BLaER1 treated with 17β-estradiol and CSF1 and Interleukin-3, amounts not matched to agents 10 nM and 100 nM (cell line): ENCODE results near the gene CACNA2D3.

Source experiments
- H3K27ac ChIP-seq, 11 experiments: shearing (Covaris generic); formaldehyde crosslinking; 2 replicates each; pipeline ENCODE4 v1.8.1; 2022
- H3K27me3 ChIP-seq, 11 experiments: shearing (Covaris generic); formaldehyde crosslinking; 2 replicates each; pipeline ENCODE4 v1.8.1; 2022
- H3K36me3 ChIP-seq, 11 experiments: shearing (Covaris generic); formaldehyde crosslinking; 2 replicates each; pipeline ENCODE4 v1.8.1; 2022
- H3K4me1 ChIP-seq, 10 experiments: shearing (Covaris generic); formaldehyde crosslinking; 2 replicates each; pipeline ENCODE4 v1.8.1; 2022
- H3K4me2 ChIP-seq, 11 experiments: shearing (Covaris generic); formaldehyde crosslinking; 2 replicates each; pipeline ENCODE4 v1.8.1; 2022
- H3K4me3 ChIP-seq, 10 experiments: shearing (Covaris generic); formaldehyde crosslinking; 2 replicates each; pipeline ENCODE4 v1.8.1; 2022
- H3K9ac ChIP-seq, 11 experiments: shearing (Covaris generic); formaldehyde crosslinking; 2 replicates each; pipeline ENCODE4 v1.8.1; 2022
- H3K9me3 ChIP-seq, 11 experiments: shearing (Covaris generic); formaldehyde crosslinking; replicated peaks in 1 of 11; 2 replicates each; pipeline ENCODE4 v1.8.1; 2022
- H4K20me1 ChIP-seq, 11 experiments: shearing (Covaris generic); formaldehyde crosslinking; 2 replicates each; pipeline ENCODE4 v1.8.1; 2022
- Cebpa-rat ChIP-seq, 11 experiments: shearing (Covaris generic); IDR thresholded peaks; 2 replicates each; pipeline ENCODE4 v1.8.1; 2022

Gene CACNA2D3

DNA sequence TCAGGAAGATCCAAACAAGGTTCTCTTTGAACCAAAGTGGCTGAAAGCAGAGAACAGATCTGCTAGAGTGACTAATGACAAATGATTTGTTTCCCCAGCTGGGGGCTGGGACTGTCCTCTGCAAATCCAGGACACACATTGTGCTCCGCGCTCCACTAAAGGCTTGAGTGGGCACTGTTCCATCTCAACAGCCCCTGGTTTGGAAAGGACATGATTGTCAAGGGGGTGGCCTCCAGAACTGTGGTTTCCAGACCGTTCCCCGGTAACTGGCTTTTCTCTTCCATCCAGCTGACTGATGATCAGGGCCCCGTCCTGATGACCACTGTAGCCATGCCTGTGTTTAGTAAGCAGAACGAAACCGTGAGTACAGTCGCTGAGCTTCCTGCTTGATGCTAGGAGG lies 714.5 kb downstream of the CACNA2D3 start:
- Histone ChIP-seq H3K9me3 (no peaks in the 10 kb centered on the region), H3K36me3 (no peaks in the 10 kb centered on the region), H4K20me1 (no peaks in the 10 kb centered on the region), H3K27me3 (no peaks in the 10 kb centered on the region), H3K9ac (no peak overlapping the region), H3K4me1 (peaks cover 0 to 7% (median 0%) of the 10 kb centered on the region in 10 experiments; a peak in 2 of 20 replicates), H3K4me3 (no peak overlapping the region), H3K27ac (no peak overlapping the region), H3K4me2 (no peak overlapping the region)
- no peak for TF ChIP-seq Cebpa-rat (IDR thresholded peaks at IDR 0.05)

DNA sequence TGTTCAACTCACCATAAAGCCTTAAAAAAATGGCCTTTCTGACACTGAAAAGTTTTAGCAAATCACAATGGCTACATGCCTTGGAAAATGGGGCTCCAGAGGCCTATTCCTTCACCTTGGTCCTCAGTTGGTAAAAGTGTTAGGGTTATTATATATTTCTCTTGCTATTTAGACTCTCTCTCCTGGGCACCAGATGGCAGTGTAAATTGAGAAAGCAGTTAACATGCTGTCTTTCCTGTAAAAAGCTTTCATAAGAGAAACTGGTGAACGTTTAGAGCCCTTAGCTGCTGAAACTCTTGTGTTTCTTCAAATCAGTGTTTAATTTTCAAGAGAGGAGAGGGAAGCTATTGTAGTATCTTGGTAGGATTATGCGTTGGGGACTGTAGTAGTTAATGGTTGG lies 715.6 kb downstream of the CACNA2D3 start:
- H3K4me2 ChIP-seq: no peak overlapping the region
- no peak overlapping the region for H3K4me3 ChIP-seq
- H3K9me3 ChIP-seq: no peaks in the 10 kb centered on the region
- no peak overlapping the region for H3K9ac ChIP-seq
- no peaks in the 10 kb centered on the region for H3K27me3 ChIP-seq
- H3K27ac ChIP-seq: no peak overlapping the region
- TF ChIP-seq Cebpa-rat (IDR thresholded peaks at IDR 0.05): no peak
- H3K4me1 ChIP-seq: peaks cover 0 to 4% (median 0%) of the 10 kb centered on the region in 10 experiments; a peak in 2 of 20 replicates
- H4K20me1 ChIP-seq: no peaks in the 10 kb centered on the region
- H3K36me3 ChIP-seq: no peaks in the 10 kb centered on the region

DNA sequence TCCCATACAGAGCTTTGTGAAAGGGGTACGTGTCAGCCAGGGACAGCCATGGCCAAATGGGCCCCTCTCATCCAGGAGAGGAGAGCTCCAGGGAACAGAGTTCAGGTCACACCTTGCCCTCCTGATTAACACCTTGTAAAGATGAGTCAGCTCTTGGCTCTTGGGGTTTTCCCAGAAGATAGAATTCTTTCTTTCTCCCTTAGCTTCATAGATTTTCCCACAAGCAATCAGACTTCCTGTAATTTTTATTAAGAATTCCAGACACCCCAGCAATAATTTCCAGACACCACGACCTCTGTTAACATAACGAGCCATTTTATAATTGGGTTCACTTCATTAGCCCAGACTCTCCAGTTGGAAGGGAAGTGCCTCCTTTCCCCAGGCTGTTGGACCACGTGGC lies 719.1 kb downstream of the CACNA2D3 start:
- no peak overlapping the region for H3K27ac ChIP-seq
- no peaks in the 10 kb centered on the region for H3K36me3 ChIP-seq
- H3K4me3 ChIP-seq: no peak overlapping the region
- no peak overlapping the region for H3K4me2 ChIP-seq
- peaks cover 8 to 14% (median 11%) of the 10 kb centered on the region in 10 experiments for H3K4me1 ChIP-seq
- no peak for TF ChIP-seq Cebpa-rat (IDR thresholded peaks at IDR 0.05)
- H3K9ac ChIP-seq: no peak overlapping the region
- no peaks in the 10 kb centered on the region for H3K27me3 ChIP-seq
- no peaks in the 10 kb centered on the region for H4K20me1 ChIP-seq
- H3K9me3 ChIP-seq: no peaks in the 10 kb centered on the region

DNA sequence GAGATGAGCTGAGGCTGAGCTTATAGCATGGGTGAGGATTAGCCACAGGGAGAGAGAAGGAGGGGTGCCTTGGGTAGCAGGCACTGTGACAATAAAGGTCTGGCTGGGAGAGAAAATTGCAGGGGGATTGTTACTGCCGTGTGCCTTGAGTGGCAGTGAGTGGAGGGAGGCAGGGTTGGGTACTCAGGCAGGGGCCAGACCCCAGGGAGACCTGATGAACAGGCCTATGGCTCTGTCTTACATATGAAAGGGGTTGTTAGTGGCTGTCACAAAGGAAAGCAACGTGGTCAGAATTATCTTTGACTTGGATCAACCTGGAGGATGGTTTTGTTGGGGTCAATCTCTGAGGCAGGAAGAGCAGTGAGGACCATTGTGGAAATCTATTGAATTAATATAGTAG lies 721.0 kb downstream of the CACNA2D3 start:
- no peak overlapping the region for H3K27ac ChIP-seq
- peaks cover 13 to 20% (median 17%) of the 10 kb centered on the region in 10 experiments for H3K4me1 ChIP-seq
- TF ChIP-seq Cebpa-rat (IDR thresholded peaks at IDR 0.05): no peak
- H3K36me3 ChIP-seq: no peaks in the 10 kb centered on the region
- no peaks in the 10 kb centered on the region for H3K9me3 ChIP-seq
- no peak overlapping the region for H3K4me2 ChIP-seq
- H4K20me1 ChIP-seq: no peaks in the 10 kb centered on the region
- no peaks in the 10 kb centered on the region for H3K27me3 ChIP-seq
- H3K9ac ChIP-seq: no peak overlapping the region
- H3K4me3 ChIP-seq: no peak overlapping the region

DNA sequence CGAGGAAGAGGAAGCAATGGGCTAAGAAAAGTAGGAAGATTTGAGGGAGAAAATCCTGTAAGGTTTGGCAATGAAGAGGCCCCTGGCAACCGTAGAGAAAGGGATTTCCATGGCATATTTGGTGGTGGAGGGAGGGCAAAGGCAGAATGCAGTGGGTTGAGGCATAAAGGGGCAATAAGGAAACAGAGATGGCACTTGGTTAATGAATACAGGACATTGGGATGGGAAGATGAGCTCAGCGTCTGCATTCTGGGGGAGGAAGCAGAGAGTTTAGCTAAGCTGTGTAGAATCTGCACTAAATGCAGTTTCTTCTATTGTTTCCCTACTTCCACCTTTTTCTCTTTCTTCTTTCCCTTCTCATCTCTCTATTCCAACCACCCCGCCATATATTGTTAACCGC lies 721.9 kb downstream of the CACNA2D3 start:
- Histone ChIP-seq H4K20me1 (no peaks in the 10 kb centered on the region), H3K4me2 (no peak overlapping the region), H3K4me3 (no peak overlapping the region), H3K27me3 (no peaks in the 10 kb centered on the region), H3K9ac (no peak overlapping the region), H3K36me3 (no peaks in the 10 kb centered on the region), H3K9me3 (no peaks in the 10 kb centered on the region), H3K4me1 (peaks cover 13 to 20% (median 17%) of the 10 kb centered on the region in 10 experiments), H3K27ac (no peak overlapping the region)
- no peak for TF ChIP-seq Cebpa-rat (IDR thresholded peaks at IDR 0.05)

DNA sequence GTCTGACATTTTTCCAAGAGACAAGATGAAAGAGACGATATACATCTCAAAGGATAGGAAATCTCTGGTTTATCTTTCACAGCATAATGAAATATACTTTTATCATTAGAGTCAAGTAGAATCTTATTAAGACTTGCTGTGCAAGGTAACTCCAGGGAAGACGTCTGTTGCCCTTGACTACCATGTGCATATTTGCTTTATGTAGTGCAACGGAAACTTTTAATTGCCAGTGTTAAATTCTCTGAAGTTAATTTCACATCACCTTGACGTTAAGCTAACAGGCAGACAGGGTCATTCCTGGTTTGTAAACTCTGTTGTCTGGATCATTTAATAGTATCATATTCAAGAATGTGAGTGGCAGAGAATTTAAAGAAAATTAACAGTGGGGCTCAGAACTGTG lies 722.7 kb downstream of the CACNA2D3 start:
- peak overlapping the region in 1 of 11 experiments; percentile 67; a peak in 2 of 22 replicates for H3K4me2 ChIP-seq
- no peaks in the 10 kb centered on the region for H3K36me3 ChIP-seq
- TF ChIP-seq Cebpa-rat (IDR thresholded peaks at IDR 0.05): no peak
- H3K9me3 ChIP-seq: no peaks in the 10 kb centered on the region
- H3K27ac ChIP-seq: no peak overlapping the region
- H3K4me1 ChIP-seq: peaks cover 13 to 20% (median 17%) of the 10 kb centered on the region in 10 experiments
- no peak overlapping the region for H3K4me3 ChIP-seq
- no peaks in the 10 kb centered on the region for H4K20me1 ChIP-seq
- no peak overlapping the region for H3K9ac ChIP-seq
- H3K27me3 ChIP-seq: no peaks in the 10 kb centered on the region

DNA sequence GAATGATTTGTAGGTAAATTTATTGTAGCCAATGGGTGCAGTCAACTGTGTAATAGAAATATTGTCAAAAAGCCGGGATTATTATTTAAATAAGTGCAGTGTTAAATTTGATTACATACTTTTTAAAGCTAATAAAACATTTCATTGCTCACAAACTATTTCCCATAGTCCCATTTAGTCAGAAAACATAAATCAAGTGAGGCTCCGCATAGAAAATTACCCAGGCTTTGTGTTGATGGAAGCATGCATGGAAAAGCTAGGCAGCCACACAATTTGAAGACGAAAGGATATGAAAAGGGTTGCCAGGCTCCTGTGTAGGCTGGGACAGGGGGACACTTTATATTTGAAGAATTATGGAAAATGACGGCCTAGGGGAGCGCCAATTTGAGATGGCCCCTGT lies 723.2 kb downstream of the CACNA2D3 start:
- no peak overlapping the region for H3K27ac ChIP-seq
- H3K4me2 ChIP-seq: peak overlapping the region; percentile 13 to 67 (median 52)
- no peak for TF ChIP-seq Cebpa-rat (IDR thresholded peaks at IDR 0.05)
- H3K27me3 ChIP-seq: no peaks in the 10 kb centered on the region
- H3K9me3 ChIP-seq: no peaks in the 10 kb centered on the region
- H3K36me3 ChIP-seq: no peaks in the 10 kb centered on the region
- H3K9ac ChIP-seq: no peak overlapping the region
- H4K20me1 ChIP-seq: no peaks in the 10 kb centered on the region
- peaks cover 13 to 20% (median 17%) of the 10 kb centered on the region in 10 experiments for H3K4me1 ChIP-seq
- H3K4me3 ChIP-seq: no peak overlapping the region

DNA sequence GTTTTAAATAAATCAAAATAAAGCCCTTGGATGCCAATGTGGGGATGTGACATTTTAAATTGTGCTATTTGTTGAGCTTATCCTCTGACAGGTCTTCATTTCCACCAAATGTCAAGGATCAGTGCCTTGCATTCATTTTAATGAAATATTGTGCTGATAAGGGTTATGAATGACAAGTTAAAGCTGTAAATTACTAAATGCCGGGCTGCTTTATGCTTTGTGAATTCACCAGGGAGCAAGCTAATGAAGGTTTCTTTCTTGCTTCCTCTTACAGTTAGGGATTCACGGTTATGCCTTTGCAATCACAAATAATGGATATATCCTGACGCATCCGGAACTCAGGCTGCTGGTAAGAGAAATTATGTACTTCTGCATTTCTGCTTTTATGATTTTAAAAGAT lies 723.8 kb downstream of the CACNA2D3 start:
- no peak overlapping the region for H3K4me3 ChIP-seq
- H3K27me3 ChIP-seq: no peaks in the 10 kb centered on the region
- H3K9me3 ChIP-seq: no peaks in the 10 kb centered on the region
- no peak overlapping the region for H3K9ac ChIP-seq
- peaks cover 13 to 20% (median 17%) of the 10 kb centered on the region in 10 experiments for H3K4me1 ChIP-seq
- peak overlapping the region; percentile 13 to 67 (median 52) for H3K4me2 ChIP-seq
- TF ChIP-seq Cebpa-rat (IDR thresholded peaks at IDR 0.05): no peak
- H4K20me1 ChIP-seq: no peaks in the 10 kb centered on the region
- no peaks in the 10 kb centered on the region for H3K36me3 ChIP-seq
- no peak overlapping the region for H3K27ac ChIP-seq

DNA sequence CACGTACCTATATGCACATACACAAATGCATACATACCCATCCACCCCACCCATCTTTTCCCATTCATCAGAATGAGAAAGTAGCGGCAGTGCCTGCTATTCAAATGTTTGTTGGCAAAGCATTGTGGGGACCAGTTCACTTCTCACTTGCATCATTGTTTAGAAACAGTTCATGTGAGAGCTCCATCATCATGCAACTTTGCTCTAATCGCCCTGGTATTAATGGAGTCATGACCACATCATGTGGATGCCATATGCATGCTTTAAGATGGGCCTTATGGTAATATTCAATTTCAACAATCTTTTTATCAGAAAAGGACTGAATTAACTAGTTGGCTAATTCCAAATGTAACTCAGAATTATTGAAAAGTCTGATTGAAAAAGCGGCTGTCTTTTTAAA lies 725.0 kb downstream of the CACNA2D3 start:
- no peak overlapping the region for H3K4me2 ChIP-seq
- no peak for TF ChIP-seq Cebpa-rat (IDR thresholded peaks at IDR 0.05)
- H4K20me1 ChIP-seq: no peaks in the 10 kb centered on the region
- H3K27me3 ChIP-seq: no peaks in the 10 kb centered on the region
- H3K9me3 ChIP-seq: no peaks in the 10 kb centered on the region
- no peaks in the 10 kb centered on the region for H3K36me3 ChIP-seq
- peaks cover 13 to 20% (median 17%) of the 10 kb centered on the region in 10 experiments for H3K4me1 ChIP-seq
- no peak overlapping the region for H3K4me3 ChIP-seq
- H3K27ac ChIP-seq: no peak overlapping the region
- H3K9ac ChIP-seq: no peak overlapping the region

DNA sequence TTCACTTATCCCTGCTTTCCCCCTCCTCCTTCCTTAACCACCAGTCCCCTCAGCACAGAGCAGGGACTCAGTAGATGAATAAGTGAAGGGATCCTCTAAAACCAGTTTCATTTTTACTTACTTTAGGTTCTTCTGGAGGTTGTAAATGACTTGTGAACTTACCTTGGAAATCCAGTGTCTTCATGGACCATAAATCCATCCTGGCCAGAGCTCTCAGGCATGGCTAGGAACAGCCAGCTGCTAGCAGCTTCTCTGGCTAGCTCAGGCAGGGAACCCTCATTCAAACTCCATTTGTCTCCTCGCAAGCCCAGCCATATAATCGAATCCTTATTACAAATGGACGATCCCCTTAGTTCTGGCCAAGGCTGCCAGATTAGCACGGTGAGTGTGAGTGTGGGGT lies 727.0 kb downstream of the CACNA2D3 start:
- no peak overlapping the region for H3K27ac ChIP-seq
- TF ChIP-seq Cebpa-rat (IDR thresholded peaks at IDR 0.05): no peak
- no peak overlapping the region for H3K4me2 ChIP-seq
- H3K27me3 ChIP-seq: no peaks in the 10 kb centered on the region
- H3K4me3 ChIP-seq: no peak overlapping the region
- H3K9ac ChIP-seq: no peak overlapping the region
- H4K20me1 ChIP-seq: no peaks in the 10 kb centered on the region; a peak in 1 of 22 replicates
- no peaks in the 10 kb centered on the region for H3K9me3 ChIP-seq
- peaks cover 13 to 20% (median 18%) of the 10 kb centered on the region in 10 experiments for H3K4me1 ChIP-seq
- H3K36me3 ChIP-seq: no peaks in the 10 kb centered on the region
